ENCODE results near the gene DHRS2. TPM values are rescaled to one million over a fixed set of nuclear protein-coding genes. Genes with fewer than 3 reads are reported as not detected.

Gene DHRS2
- total and polyA plus RNA-seq, 2 of the 13 experiments (the other 11 are each of a cell fraction or from before 2014, with no cell fraction given): 1,621 to 3,021 TPM

DNA sequence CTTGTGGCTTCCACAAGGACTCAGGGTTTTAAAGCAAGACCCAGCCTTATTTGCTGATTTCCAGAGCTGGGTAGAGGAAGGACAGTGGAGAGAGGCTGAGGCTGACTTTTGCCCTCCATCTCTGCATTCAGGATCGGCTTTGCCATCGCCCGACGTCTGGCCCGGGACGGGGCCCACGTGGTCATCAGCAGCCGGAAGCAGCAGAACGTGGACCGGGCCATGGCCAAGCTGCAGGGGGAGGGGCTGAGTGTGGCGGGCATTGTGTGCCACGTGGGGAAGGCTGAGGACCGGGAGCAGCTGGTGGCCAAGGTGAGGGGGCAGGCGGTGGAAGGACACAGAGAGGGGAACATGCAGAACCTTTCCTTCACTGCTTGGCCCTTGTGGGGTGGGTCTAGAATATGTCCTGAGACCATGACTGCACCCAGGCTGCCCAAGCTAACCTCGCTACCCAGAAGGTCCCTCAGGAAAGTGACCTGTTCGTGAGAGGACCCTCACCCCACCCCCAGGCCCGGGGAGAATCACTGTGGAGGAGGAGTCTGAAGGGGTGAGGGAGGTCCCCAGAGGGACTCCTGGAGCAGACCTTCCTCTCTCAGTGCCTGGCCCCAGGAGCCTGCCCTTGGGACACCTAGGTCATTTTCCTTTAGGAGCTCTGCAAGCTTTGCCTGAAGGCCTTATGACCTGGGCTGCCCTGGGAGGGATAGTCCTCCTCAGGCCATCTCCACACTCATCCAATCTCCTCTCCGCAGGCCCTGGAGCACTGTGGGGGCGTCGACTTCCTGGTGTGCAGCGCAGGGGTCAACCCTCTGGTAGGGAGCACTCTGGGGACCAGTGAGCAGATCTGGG lies 3.1 kb downstream of the DHRS2 start (continued):
- TF ChIP-seq SAFB2 (CRISPR knock-in tag; IDR thresholded peaks at IDR 0.05; ENCODE audit: borderline replicate concordance, low read depth) (peak; percentile 97), ZNF720 (CRISPR knock-in tag; IDR thresholded peaks at IDR 0.05) (peak; percentile 67; the same call in 1 of the 2 replicates), SP1 (IDR thresholded peaks at IDR 0.05) (no peak), SP1 (CRISPR knock-in tag; IDR thresholded peaks at IDR 0.05) (peak; percentile 56), ZSCAN25 (CRISPR knock-in tag; IDR thresholded peaks at IDR 0.05) (peak; percentile 94), ZBTB21 (CRISPR knock-in tag; IDR thresholded peaks at IDR 0.05) (0 out of 2 replicates have a peak, but pooled peaks have one; percentile 23), ZFP82 (CRISPR knock-in tag; IDR thresholded peaks at IDR 0.05; ENCODE audit: borderline replicate concordance) (no peak), FOXK2 (IDR thresholded peaks at IDR 0.05) (no peak), BCL6 (CRISPR knock-in tag; IDR thresholded peaks at IDR 0.05) (peak; percentile 63), ZNF205 (CRISPR knock-in tag; IDR thresholded peaks at IDR 0.05) (peak; percentile 22; the same call in 1 of the 2 replicates), MTF2 (CRISPR knock-in tag; IDR thresholded peaks at IDR 0.05; ENCODE audit: borderline replicate concordance) (peak; percentile 37; the same call in 1 of the 2 replicates), PLRG1 (conservative IDR thresholded peaks at IDR 0.05) (no peak), ZNF207 (IDR thresholded peaks at IDR 0.05; ENCODE audit: borderline replicate concordance) (no peak), ZNF335 (CRISPR knock-in tag; IDR thresholded peaks at IDR 0.05) (no peak), RERE (CRISPR knock-in tag; IDR thresholded peaks at IDR 0.05; ENCODE audit: low read depth) (peak; percentile 41), ZNF775 (CRISPR knock-in tag; IDR thresholded peaks at IDR 0.05; ENCODE audit: borderline replicate concordance) (no peak; the same call in 1 of the 2 replicates), ZNF138 (CRISPR knock-in tag; IDR thresholded peaks at IDR 0.05; ENCODE audit: low read depth) (peak; percentile 95), FOXJ3 (CRISPR knock-in tag; IDR thresholded peaks at IDR 0.05; ENCODE audit: borderline replicate concordance) (no peak), PAWR (CRISPR knock-in tag; IDR thresholded peaks at IDR 0.05; ENCODE audit: borderline replicate concordance) (no peak), ZNF878 (CRISPR knock-in tag; IDR thresholded peaks at IDR 0.05) (no peak), ZBTB42 (CRISPR knock-in tag; IDR thresholded peaks at IDR 0.05) (peak; percentile 68), ZNF263 (CRISPR knock-in tag; IDR thresholded peaks at IDR 0.05) (no peak), NFIC (IDR thresholded peaks at IDR 0.05; ENCODE audit: low read length) (no peak), U2AF1 (optimal IDR thresholded peaks at IDR 0.05; ENCODE audit: low read depth, low read length) (peak; percentile 99)
- TF ChIP-seq, protein P1, sequence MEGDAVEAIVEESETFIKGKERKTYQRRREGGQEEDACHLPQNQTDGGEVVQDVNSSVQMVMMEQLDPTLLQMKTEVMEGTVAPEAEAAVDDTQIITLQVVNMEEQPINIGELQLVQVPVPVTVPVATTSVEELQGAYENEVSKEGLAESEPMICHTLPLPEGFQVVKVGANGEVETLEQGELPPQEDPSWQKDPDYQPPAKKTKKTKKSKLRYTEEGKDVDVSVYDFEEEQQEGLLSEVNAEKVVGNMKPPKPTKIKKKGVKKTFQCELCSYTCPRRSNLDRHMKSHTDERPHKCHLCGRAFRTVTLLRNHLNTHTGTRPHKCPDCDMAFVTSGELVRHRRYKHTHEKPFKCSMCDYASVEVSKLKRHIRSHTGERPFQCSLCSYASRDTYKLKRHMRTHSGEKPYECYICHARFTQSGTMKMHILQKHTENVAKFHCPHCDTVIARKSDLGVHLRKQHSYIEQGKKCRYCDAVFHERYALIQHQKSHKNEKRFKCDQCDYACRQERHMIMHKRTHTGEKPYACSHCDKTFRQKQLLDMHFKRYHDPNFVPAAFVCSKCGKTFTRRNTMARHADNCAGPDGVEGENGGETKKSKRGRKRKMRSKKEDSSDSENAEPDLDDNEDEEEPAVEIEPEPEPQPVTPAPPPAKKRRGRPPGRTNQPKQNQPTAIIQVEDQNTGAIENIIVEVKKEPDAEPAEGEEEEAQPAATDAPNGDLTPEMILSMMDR (CRISPR knock-in tag; IDR thresholded peaks at IDR 0.05): no peak

All from HepG2 (cell line).